Lower lobe of right lung (tissue), 2 donors: ENCODE measurements around the gene KCNA4. TPM values are rescaled to one million over a fixed set of nuclear protein-coding genes. Genes with fewer than 3 reads are reported as not detected.

Source experiments
- ATAC-seq, 2 donors: fragments of 200-7000 bp; cut with Tn5 transposase; one replicate each; pipeline ENCODE4 v1.9.1; 2020 to 2022; ENCODE audit warnings: mild to moderate bottlenecking in 2 of 2, moderate library complexity in 2 of 2
- DNase-seq: peaks from one replicate; pipeline ENCODE4 v3.0.0-alpha.2; 2020
- H3K27ac ChIP-seq: fragments of 200-600 bp; one replicate; pipeline ENCODE4 v1.8.0; 2022
- H3K27me3 ChIP-seq: fragments of 200-600 bp; one replicate; pipeline ENCODE4 v1.8.0; 2022; ENCODE audit warnings: low read depth
- H3K36me3 ChIP-seq: fragments of 200-600 bp; one replicate; pipeline ENCODE4 v1.8.0; 2022; ENCODE audit warnings: mild to moderate bottlenecking
- H3K4me1 ChIP-seq: fragments of 200-600 bp; one replicate; pipeline ENCODE4 v1.8.0; 2022
- H3K4me3 ChIP-seq: fragments of 200-600 bp; one replicate; pipeline ENCODE4 v1.8.0; 2022; ENCODE audit warnings: mild to moderate bottlenecking
- H3K9me3 ChIP-seq: fragments of 200-600 bp; one replicate; pipeline ENCODE4 v1.8.0; 2022
- intact Hi-C: fragments of 100-400 bp; cut with DNase I; formaldehyde crosslinking; loops from one replicate; pipeline ENCODE4 v1.11.0; 2022
- total RNA-seq: library from RNA; stranded (reverse); fragmentation: NEBNext Ultra II Directional; extraction: Animal tissue kit (Norgen Biotek cat#: 25700); gene quantifications from one replicate; pipeline ENCODE4 v1.2.1, GENCODE V29; 2021
- TF ChIP-seq, protein P1 (sequence below): fragments of 200-600 bp; IDR thresholded peaks from one replicate; pipeline ENCODE4 v1.8.0; 2022; ENCODE audit warnings: antibody characterized with exemption, mild to moderate bottlenecking
- donor health status: DM: no; HTN: yes; CAD: no; lungs with severe emphysema.

KCNA4 gene
- total RNA-seq, 1 donor from 2014 or later: 0.32 TPM

DNA sequence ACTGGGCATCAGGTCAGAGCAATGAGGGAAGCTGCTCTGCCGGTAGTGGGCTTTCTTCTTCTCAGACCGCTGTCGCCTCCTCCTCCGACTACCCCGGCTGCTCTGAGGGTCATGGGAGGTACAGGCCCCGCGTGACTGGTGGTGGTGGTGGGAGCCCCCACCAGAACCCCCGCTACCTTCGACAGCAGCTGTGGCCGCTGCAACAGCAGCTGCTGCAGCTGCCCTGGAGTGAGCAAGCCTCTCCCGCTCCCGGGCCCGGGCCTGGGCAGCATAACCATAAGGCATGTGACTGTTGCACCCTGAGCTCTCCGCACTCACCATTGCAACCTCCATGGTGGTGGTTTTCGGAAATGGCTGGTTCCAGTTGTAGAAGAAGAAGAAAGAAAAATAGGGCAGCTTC lies 4.5 kb downstream of the KCNA4 start:
- Histone ChIP-seq H3K4me3 (no peak overlapping the region), H3K4me1 (peaks cover 5% of the 10 kb centered on the region), H3K9me3 (no peaks in the 10 kb centered on the region), H3K36me3 (no peaks in the 10 kb centered on the region), H3K27ac (no peak overlapping the region), H3K27me3 (peaks cover 18% of the 10 kb centered on the region)
- ATAC-seq (no peak), DNase-seq (no peak)
- intact Hi-C loops: no loop called here
- TF ChIP-seq, protein P1, sequence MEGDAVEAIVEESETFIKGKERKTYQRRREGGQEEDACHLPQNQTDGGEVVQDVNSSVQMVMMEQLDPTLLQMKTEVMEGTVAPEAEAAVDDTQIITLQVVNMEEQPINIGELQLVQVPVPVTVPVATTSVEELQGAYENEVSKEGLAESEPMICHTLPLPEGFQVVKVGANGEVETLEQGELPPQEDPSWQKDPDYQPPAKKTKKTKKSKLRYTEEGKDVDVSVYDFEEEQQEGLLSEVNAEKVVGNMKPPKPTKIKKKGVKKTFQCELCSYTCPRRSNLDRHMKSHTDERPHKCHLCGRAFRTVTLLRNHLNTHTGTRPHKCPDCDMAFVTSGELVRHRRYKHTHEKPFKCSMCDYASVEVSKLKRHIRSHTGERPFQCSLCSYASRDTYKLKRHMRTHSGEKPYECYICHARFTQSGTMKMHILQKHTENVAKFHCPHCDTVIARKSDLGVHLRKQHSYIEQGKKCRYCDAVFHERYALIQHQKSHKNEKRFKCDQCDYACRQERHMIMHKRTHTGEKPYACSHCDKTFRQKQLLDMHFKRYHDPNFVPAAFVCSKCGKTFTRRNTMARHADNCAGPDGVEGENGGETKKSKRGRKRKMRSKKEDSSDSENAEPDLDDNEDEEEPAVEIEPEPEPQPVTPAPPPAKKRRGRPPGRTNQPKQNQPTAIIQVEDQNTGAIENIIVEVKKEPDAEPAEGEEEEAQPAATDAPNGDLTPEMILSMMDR: no peak

DNA sequence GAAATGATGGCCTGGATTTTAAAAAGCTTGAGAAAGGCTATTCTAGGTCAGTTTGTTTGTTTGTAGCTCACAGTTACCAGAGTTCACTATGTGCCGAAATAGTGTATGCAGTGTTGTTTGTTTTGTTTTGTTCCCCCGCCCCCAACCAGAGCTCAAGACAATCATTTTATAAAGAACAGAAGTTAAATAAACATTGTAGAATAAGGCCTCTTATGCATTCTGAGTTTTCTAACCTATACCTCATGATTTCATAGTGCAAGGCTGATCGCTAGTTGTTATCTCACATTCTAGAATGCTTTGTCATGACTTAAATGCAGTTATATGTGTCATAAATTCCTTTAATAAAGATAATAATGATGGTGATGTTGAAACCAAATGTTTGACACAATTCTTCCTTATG lies 7.8 kb downstream of the KCNA4 start:
- no peaks in the 10 kb centered on the region for H3K27me3 ChIP-seq
- H3K36me3 ChIP-seq: no peaks in the 10 kb centered on the region
- H3K9me3 ChIP-seq: no peaks in the 10 kb centered on the region
- intact Hi-C loops: no loop called here
- H3K4me1 ChIP-seq: no peaks in the 10 kb centered on the region
- no peak overlapping the region for H3K4me3 ChIP-seq
- ATAC-seq (no peak), DNase-seq (no peak)
- TF ChIP-seq, protein P1: no peak
- no peak overlapping the region for H3K27ac ChIP-seq

DNA sequence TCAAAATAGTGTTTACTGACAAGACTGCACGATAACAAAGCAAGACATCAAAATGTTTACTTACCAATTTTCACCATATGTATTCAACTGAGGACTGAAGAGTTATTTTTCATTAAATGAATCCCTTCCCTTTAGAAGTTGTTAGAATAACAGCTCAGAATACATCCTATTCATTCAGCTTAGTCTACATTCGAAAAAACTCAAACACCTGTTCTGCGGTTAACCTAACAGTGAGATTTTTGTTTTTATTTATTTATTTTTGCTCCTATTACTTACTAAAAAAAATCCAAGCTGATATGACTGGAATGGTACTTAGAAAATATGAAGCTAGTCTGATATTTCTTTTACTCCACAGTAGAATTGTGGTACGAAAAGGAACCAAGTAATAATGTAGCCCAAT lies 10.0 kb downstream of the KCNA4 start:
- ATAC-seq: no peak
- Histone ChIP-seq H3K9me3 (no peaks in the 10 kb centered on the region), H3K36me3 (no peaks in the 10 kb centered on the region), H3K4me3 (no peak overlapping the region), H3K27ac (no peak overlapping the region), H3K27me3 (no peaks in the 10 kb centered on the region), H3K4me1 (no peaks in the 10 kb centered on the region)
- DNase-seq: no peak
- TF ChIP-seq, protein P1: no peak
- intact Hi-C loops: no loop called here

DNA sequence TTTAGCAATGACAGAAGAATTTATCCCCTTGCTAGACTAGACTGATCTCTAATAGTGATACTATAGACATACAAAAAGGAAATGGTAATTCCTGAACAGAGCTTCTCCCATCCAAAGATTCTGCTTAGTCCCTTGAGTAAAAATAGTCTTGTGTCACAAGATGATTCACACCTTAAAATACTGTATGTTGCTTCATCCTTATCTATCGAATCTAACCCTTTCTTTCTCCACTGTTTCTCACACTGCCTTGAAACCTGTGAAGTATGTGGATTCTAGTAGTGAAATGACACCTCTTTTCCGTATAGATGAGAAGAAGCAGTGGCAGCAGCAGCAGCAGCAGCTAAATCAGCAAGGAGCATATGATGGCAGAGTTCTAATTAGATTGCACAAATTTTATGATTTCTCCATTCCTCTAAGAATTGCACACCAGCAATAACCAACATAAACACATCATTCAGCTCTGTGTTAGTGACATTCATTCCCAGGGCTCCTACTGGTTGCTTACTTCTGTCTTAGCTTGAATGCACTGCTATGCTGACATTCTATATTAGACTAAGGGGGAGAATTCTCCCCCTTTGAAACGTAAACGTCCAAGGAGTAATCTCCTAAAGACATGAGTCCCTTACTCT lies 14.6 kb downstream of the KCNA4 start:
- Histone ChIP-seq H3K36me3 (no peaks in the 10 kb centered on the region), H3K9me3 (no peaks in the 10 kb centered on the region), H3K4me1 (no peaks in the 10 kb centered on the region), H3K27me3 (no peaks in the 10 kb centered on the region), H3K4me3 (no peak overlapping the region), H3K27ac (no peak overlapping the region)
- DNase-seq (no peak), ATAC-seq (no peak)
- TF ChIP-seq, protein P1: no peak
- intact Hi-C loops: no loop called here

DNA sequence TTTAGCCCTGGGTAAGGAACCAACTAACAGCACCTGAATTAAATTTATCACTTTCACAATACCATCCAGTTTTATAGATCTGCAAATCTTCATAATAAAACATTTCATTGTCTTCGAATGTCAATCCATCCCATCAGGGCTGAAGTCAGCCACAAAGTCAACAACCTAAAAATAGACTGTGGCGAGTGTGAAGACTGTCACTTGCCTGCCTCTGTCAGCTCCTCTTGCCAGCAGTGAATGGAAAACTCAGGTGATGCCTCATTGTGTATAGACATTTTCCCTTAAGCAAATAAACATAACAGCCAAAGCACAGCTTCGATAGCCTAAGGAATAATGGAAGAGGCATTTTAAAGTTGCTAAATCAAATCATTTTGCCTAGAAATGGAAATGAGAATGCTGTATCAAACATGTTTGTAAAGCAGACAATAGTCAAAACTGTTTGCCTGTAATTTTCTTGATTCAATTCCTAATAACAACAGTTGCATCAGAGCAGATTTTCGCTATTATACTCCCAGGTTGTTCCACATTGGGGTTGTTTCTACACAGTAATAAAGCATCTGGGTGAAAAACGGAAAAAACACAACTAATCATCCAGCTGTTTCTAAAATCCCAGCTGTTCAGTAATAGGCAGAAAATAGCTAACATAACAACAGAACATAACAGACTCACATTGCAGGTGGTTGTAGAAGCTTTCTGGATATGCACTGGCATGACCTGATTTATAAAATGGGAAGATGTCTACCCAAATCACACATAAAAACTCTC lies 15.7 kb downstream of the KCNA4 start:
- Histone ChIP-seq H3K4me1 (no peaks in the 10 kb centered on the region), H3K36me3 (no peaks in the 10 kb centered on the region), H3K27me3 (no peaks in the 10 kb centered on the region), H3K9me3 (no peaks in the 10 kb centered on the region), H3K27ac (no peak overlapping the region), H3K4me3 (no peak overlapping the region)
- DNase-seq: no peak
- ATAC-seq: no peak
- TF ChIP-seq, protein P1: no peak
- intact Hi-C loops: no loop called here
